GM19328 (cell line): ENCODE data around the gene MYO10.
A peak's percentile ranks its signal among the peaks of the same experiment; 100 is the strongest.
"Not testable (repeated sequence)": the region's sequence is repeated elsewhere in the genome, so short reads cannot be mapped to it uniquely, and the experiment has no call there.

ENCODE experiments used
- ATAC-seq: cut with Tn5 transposase; IDR thresholded peaks from one replicate; pipeline ENCODE4 v1.9.1; 2021; ENCODE audit warnings: mild to moderate bottlenecking, moderate library complexity; ENCODE audit not compliant: unreplicated experiment

MYO10 gene

DNA sequence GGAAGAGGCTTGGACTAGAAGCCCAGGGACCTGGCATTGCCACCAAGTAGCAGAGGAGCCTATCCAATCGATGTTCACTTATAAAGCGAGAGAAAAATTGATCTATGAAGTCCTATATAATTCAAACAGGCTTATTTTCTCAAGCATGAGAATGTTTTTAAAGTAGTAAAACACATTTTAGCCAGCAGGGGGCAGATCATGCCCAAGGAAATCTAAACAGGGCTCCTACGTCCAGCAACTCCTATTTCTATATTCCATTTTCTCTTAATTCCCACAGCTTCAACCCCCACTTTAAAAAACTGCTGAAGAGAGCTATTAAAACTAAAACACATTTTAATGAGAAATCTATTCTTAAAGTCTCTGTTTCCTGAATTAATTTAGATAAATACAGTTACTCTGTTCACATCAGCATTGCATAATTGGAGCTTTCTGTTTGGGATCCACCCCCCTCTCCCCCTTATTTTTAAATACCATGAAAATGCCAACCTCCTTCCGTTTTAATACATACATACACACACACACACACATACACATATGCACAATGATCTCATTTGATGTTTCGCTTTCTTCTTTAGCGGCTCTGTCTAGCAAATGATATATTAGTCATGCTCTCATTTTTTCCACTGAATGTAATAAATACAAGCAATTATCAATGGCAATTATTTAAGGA, 144.9 kb downstream of the MYO10 start:
- ATAC-seq: no peak

DNA sequence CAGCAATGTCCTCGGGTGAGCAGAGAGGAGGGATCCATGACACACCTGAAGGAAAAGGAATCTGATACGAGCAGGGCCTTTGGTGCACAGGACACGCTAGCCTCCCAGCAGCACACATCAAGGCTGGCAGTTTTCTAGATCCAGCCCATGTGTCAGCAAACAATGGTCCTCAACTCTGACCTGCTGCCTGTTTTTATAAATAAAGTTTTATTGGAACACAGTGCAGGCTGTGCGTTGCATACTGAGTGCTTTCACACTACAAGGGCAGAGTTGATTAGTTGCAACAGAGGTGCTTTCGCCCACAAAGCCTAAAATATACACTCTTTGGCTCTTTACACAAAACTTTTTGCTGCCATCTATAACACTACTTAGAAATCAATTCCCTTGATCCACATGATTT, 147.1 kb downstream of the MYO10 start:
- no peak for ATAC-seq

DNA sequence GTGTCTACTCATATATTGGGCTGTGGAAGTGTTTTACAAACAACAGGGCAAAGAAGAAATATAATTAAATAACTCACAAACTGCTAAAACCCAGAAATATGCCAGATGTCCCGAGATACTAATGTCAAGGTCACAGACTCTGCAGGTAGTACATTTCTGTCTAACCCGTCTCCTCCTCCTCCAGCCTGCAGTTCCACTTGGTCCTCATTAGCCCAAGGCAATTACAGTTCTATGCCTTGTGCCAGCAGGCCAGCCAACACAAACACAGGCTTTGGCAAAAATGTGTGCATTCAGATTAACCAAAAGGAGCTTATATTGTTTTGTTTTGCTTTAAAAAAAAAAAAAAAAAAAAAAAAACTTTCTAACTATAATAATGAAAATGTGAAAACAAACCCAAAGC, 148.8 kb downstream of the MYO10 start:
- ATAC-seq: no peak

DNA sequence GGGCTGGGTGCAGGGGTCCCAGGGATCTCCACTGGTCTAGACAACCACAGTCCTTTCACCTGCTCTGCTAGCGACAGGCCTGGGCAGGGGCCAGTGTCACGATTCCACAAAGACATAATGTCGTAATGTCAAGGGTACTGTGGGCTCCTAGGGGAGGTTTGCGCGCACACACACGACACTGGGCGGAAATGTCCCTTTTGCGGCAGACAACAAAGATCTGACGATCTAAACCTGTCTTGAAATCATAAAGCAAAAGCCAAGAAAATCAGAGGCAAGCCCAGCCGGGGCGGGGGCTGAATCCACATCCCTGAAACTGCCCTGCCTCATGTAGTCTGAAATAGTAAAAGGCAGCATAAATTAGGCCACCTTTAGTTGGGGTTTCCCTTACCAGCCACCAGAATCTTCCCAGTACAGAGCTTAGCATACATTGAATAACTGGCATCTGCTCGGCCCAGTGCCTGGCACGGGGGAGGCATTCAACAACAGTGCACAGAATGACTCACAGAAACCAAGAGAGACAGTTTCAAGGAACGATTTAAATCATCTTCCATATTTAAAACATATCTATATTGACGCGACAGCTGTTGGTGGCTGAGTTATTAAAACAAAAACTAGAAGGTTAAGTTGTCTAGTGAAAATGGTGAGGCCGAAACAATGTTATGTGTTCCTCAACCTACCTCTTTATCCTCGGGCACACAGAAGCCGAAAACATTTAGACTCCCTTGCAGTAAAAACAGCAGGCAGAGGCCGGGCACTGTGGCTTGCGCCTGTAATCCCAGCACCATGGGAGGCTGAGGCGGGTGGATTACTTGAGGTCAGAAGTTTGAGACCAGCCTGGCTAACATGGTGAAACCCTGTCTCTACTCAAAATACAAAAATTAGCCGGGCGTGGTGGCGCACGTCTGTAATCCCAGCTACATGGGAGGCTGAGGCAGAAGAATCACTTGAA, 151.0 kb downstream of the MYO10 start:
- ATAC-seq: peak; percentile 85

DNA sequence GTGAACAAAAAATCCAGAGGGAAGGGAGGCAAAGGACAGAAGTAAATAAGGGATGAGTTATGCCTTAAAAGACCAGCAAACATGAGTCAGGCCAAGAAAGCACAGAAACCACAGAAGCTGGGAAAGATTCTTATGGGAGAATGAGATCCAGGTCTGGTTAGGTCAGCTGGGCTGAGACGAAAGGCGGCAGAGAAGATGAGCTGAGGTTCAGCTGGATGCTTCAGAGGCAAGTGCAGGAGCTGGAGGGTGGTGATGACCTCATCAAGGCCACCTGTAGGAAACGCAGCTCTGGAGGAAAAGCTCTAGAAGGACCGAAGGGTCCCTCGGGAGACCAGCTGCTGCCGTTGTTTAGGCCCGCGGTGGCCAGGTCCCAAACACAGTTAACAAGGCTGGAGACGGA, 152.0 kb downstream of the MYO10 start:
- no peak for ATAC-seq

DNA sequence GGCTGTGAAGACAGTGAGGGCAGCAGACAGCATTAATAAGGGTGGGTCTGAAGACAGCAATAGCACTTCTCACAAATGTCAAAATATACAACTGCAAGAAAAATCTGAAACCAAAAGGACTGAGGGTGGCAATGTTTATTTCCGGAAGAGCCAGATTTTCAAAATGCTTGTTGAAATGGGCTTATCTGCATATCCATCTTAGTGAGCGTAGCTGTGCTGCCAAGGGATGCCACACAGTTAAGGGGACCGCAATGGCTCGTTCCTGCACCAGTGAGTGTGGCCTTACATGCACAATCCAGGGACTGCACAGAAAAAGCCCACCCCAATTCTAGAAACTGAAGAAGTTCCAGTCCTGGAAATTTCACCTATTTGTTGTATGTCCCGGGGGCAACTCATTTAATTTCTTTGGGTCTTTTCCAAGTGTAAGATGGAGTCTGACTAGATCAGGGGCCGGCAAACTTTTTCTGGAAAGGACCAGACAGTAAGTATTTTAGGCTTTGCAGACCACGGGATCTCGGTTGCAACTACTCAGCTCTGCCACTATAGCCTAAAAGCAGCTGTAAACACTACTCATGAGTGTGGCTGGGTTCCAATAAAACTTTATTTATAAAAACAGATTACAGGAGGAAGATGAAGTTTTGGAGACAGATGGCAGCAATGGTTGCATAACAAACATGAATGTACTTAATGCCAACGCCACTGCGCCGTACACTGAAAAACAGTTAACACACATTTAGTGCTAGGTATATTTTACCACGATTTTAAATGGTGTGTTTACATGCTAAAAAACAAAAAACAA, 154.1 kb downstream of the MYO10 start:
- no peak for ATAC-seq

DNA sequence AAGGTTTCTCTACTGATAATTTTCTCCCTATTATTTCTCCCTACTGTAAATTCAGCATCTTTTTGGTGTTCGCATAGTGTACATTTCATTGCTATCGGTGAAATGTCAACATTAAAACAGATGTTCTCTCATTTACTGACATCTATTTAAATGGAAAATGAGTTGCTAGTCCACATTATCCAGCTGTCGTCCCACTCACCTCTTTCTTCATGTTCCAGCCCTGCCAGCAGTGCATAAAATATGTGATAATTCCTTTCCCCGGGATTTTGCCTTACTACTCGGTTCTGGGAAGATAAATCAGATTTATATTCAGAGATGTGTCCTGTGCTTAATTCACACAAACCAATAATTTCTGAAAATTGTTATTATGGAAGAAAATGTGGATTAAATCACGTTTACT, 155.8 kb downstream of the MYO10 start:
- no peak for ATAC-seq

DNA sequence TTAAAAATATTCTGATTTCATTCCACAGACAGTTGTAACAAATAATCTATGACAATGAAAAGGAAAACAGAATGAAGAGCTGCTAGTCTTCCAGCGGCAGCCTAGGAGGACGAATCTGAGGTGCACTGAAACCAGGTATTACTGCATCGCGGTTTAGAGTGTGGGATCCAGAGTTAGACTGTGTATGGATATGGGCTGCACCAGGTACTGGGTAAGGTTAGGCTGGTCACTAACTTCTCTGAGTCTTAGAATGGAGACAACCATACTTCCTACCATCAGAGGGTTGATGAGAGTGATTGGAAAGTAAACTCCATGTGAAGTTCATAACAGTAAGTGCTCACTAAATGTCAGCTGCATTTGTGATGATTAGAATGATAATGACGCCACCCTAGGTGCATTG, 158.7 kb downstream of the MYO10 start:
- no peak for ATAC-seq

DNA sequence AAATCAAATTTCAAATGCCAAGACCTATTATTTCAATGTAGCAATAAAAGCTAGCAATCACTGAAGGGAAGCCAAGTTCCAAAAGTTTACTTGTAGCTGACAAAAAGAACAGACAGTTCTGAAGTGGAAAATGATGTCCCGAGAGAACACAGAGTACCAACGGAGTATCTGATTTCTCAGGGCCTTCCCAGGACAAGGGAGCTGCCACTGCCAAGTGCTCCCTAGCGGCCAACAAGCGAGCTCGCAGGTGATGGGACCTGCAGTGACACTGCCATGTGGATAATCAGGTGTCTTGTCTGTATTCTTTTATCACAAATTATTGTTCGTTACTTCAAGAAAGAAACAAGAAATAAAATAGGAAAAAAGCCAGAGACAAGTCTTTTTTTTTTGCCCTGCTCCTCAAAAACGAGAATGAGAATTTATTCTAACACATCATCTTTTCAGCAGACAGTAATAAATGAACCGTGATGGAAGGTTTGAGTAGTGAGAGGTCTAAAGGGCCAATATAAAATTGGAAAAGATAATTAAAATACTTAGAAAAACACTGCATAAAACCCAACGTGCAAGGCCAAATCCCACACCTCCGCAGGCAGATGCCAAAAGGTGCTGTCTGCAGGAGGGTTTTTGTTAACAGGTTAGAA, 159.4 kb downstream of the MYO10 start:
- no peak for ATAC-seq

DNA sequence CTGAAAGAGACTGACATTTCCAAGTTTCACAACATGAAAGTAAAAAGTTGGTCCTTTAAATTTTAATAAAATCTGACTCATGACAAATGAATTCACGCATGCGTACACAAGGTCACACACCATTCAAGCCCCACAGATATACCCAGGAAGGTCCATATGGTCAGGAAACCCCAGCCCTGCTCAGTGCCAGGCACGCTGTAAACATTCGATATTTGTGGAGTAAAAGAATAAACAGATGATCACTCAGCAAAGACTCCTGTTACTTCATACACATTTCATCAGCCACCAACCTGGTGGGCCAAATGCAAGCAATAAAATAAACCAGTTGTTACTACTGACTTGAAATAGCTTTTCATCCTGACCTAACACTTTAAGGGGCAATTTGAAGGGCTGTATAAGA, 161.3 kb downstream of the MYO10 start:
- no peak for ATAC-seq

DNA sequence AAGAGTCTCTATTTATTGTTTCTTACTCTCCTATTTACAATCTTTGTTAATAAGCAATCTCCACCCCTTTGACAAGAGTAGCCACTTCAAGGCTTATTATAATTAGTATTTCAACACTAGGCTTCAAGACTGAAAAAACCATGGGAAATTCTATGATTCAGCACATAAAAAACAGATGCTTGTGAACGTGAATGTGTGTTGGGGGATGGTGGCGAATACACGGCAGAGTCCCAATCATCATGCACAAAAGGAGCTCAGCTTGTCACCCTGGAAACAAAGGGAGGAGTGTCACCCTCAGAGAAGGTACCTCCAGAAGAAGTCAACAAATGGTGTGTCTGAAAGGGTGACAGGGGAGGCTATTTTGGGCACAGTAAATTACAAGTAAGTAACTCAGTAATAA, 162.1 kb downstream of the MYO10 start:
- no peak for ATAC-seq

DNA sequence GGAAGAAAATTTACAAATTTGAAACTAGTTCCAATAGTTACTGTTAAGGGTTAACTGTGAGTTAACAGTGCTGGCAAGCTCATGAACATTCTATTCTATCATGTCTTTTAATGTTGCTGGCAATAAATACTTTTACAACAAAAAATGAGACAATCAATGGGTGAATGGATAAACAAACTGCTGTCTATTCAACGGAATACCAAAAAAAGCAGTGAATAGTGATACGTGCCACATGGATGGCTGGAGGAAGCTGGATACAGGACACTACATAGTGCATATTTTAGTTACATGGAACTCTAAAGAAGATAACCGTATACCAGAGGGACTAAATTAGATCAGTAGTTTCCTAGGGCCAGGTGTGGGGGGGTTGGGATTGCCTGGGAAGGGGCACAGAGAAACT, 163.5 kb downstream of the MYO10 start:
- no peak for ATAC-seq

DNA sequence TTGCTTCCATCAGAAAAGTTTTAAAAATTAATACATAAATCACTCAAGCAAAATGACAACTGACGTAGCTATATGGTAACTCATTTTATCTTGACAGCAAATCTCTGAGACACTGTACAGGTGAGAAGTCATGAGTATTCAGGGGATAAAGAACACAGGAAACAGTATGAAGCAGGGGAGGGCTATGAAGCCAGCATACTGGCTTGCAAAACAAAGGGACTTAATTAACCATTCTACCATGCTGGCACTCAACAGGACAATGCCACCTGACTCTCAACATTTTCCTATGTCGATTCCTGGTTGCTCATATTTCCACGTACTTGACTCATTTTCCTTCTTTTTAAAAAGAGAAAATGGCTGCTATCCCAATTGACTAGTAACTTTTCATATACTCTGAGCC, 167.9 kb downstream of the MYO10 start:
- ATAC-seq: no peak

DNA sequence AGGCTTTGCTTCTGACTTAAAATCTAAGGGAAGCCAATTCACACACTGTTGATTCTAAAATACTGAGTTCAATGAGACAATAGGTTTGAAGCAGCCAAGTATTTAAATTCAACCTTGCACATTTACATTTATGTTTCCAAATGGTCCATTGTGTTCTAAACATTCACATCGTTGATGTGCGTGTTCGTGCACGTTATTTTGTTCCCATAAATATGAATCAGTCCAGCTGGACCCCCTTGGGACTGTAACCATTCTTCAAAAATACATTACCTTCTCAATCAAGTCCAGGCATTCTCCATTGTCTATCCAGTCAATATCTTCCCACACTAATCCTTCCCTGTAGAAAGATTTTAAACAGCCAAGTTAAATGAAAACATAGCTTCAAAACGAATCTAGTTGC, 172.9 kb downstream of the MYO10 start:
- ATAC-seq: no peak

DNA sequence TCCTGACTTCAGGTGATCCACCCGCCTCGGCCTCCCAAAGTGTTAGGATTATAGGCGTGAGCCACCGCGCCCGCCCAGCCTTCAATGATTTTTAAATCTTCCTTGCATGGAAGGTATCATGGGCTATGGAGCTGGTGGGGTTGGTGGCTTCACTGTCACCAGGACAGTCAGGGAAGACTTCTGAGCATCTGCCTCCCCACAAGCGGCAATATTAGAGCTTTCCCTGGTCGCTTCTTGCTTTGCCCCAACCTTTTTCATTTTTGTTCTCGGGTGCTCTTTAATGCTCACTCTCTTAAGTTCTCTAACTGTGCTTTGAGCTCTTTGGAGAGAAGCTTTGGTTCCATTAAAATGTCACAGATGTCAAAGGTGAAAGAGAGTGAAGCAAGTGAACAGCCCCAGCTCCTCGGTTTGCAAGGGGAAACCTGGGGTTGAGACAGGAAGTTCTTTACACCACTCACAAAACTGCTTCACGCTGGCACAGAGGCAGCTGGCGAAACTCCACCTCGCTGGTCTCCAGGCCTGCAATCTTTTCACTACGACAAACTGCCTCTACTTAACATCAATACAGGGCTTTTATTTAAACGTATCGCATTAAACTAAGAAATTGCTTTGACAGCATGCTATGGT, 176.8 kb downstream of the MYO10 start:
- ATAC-seq: no peak

DNA sequence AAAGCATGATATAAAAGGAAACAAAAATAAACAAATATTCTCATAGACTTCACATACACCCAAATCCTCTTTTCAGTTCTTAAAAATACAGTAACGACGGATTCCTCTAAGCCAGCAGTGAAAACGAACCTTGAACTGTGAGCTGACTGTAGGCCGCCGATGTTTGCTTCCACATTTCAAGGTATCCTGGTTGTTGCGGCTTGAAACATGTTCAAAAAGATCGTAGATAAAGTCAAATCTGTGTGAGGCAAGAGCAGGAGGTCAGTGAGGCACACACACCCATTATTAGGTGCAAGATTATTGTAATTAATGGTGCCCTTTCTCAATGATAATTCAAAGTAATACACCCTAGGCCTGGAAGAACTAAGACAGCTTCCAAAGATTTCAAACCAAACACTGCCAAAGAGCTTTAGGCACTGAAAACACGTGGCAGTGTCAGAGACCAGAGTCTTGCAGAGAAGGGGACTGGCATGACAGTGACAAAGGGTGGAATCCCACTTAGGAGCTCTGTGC, 178.0 kb downstream of the MYO10 start:
- ATAC-seq: no peak

DNA sequence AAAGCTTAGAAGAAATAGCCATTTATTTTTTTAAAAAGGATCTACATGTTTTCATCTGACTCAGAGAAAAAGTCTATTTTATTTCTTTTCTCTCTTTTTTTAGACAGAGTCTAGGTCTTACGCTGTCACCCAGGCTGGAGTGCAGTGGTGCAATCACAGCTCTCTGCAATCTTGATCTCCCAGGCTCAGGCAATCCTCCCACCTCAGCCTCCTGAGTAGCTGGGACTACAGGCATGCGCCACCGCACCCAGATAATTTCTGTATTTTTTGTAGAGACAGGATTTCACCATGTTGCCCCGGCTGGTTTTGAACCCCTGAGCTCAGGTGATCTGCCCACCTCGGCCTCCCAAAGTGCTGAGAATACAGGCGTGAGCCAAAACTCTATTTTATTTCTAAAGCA, 178.5 kb downstream of the MYO10 start:
- not testable (repeated sequence) for ATAC-seq

DNA sequence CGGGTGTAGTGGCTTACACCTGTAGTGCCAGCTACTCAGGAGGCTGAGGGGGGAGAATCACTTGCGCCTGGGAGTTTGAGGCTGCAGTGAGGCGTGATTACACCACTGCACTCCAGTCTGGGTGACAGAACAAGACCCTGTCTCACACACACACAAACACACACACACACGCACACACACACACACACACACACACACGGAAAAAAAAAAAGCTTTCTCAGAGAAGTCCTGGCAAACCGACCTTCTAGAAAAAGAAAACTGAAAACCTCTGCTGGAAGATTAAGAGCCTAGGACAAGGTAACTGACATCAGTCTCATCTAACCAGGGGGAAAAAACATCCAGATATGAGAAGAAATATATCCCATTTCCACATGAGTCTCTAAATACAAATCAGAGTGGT, 178.9 kb downstream of the MYO10 start:
- ATAC-seq: no peak

DNA sequence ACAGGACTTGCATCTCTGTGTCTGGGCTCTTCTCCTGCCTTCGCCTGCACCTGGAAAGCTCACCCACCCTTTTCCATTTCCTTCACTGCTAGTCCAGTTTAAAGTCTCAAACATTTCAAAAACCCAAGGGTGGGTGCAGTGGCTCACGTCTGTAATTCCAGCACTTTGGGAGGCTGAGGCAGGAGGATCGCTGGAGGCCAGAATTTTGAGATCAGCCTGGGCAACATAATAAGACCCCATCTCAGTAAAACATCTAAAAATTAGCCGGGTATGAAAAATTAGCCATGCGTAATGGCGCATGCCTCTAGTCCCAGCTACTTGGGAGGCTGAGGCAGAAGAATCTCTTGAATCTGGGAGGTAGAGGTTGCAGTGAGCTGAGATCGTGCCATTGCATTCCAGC, 179.4 kb downstream of the MYO10 start:
- ATAC-seq: no peak

DNA sequence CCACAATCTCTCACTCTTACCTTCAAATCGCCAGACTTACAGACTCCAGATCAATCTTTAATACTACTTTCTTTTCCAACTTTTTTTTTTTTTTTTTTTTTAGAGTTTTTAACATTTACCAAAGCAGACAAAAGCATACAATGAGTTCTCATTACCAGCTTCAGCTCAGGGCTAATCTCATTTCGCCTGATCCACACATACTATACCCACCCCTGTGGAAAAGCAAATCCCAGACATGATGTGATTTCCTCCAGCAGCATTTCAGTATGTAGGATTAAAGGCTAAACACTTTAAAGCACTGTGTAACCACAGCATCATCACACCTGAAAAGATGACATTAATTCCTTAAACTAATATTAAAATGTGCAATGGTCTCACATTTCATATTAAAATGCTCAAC, 180.4 kb downstream of the MYO10 start:
- ATAC-seq: no peak
